HL-60 (cell line): ENCODE measurements around the gene ZFP36L1.

Experiments used
- DNase-seq, 2 experiments: peaks; one replicate each; pipeline ENCODE4 v3.0.0-alpha.2; 2010 to 2020; ENCODE audit warnings: low read depth in 1 of 2, low spot score in 1 of 2
- H3K27ac ChIP-seq: fragments of 250-450 bp; sonication (Bioruptor Pico); replicated peaks from 2 replicates; pipeline ENCODE4 v1.5.1; 2020; ENCODE audit warnings: mild to moderate bottlenecking, moderate library complexity
- H3K27me3 ChIP-seq: fragments of 250-450 bp; sonication (Bioruptor Pico); 2 replicates; pipeline ENCODE4 v1.5.1; 2021; ENCODE audit warnings: mild to moderate bottlenecking, moderate library complexity; ENCODE audit not compliant: insufficient read depth, poor library complexity, severe bottlenecking
- H3K4me3 ChIP-seq: replicated peaks from 2 replicates; pipeline ENCODE4 v1.5.1; 2011; ENCODE audit warnings: mild to moderate bottlenecking, control low read depth, low read length; ENCODE audit not compliant: insufficient read depth
- CTCF ChIP-seq: IDR thresholded peaks from one replicate; pipeline ENCODE4 v1.5.1; 2011; ENCODE audit warnings: low read length, control low read depth, inconsistent platforms; ENCODE audit not compliant: insufficient read depth
- GABPA ChIP-seq: IDR thresholded peaks from 2 replicates; pipeline ENCODE4 v1.6.1; 2012; ENCODE audit warnings: low read depth
- POLR2AphosphoS5 ChIP-seq: IDR thresholded peaks from 2 replicates; pipeline ENCODE4 v1.6.1; 2012; ENCODE audit warnings: low read depth
- SPI1 ChIP-seq: IDR thresholded peaks from 2 replicates; pipeline ENCODE4 v1.6.1; 2012; ENCODE audit warnings: low read depth, mild to moderate bottlenecking, borderline replicate concordance
- TF ChIP-seq, protein P1 (sequence below): IDR thresholded peaks from 2 replicates; pipeline ENCODE4 v1.6.1; 2012; ENCODE audit warnings: low read depth; ENCODE audit not compliant: insufficient replicate concordance

The ZFP36L1 gene

GRCh38 chr14:68780358-68781160 is 12.3 kb downstream of the ZFP36L1 start:
- Histone ChIP-seq H3K27ac (no peak overlapping the region), H3K4me3 (no peak overlapping the region), H3K27me3 (no peaks in the 10 kb centered on the region)
- TF ChIP-seq, protein P1, sequence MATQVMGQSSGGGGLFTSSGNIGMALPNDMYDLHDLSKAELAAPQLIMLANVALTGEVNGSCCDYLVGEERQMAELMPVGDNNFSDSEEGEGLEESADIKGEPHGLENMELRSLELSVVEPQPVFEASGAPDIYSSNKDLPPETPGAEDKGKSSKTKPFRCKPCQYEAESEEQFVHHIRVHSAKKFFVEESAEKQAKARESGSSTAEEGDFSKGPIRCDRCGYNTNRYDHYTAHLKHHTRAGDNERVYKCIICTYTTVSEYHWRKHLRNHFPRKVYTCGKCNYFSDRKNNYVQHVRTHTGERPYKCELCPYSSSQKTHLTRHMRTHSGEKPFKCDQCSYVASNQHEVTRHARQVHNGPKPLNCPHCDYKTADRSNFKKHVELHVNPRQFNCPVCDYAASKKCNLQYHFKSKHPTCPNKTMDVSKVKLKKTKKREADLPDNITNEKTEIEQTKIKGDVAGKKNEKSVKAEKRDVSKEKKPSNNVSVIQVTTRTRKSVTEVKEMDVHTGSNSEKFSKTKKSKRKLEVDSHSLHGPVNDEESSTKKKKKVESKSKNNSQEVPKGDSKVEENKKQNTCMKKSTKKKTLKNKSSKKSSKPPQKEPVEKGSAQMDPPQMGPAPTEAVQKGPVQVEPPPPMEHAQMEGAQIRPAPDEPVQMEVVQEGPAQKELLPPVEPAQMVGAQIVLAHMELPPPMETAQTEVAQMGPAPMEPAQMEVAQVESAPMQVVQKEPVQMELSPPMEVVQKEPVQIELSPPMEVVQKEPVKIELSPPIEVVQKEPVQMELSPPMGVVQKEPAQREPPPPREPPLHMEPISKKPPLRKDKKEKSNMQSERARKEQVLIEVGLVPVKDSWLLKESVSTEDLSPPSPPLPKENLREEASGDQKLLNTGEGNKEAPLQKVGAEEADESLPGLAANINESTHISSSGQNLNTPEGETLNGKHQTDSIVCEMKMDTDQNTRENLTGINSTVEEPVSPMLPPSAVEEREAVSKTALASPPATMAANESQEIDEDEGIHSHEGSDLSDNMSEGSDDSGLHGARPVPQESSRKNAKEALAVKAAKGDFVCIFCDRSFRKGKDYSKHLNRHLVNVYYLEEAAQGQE: no peak
- TF ChIP-seq CTCF (no peak), GABPA (no peak), SPI1 (no peak), POLR2AphosphoS5 (no peak)
- DNase-seq: no peak

- no peak for DNase-seq
- Histone ChIP-seq H3K27ac (no peak overlapping the region), H3K27me3 (no peaks in the 10 kb centered on the region), H3K4me3 (no peak overlapping the region)
- no peak for TF ChIP-seq POLR2AphosphoS5
- TF ChIP-seq SPI1: no peak
- no peak for TF ChIP-seq CTCF
Observed at GRCh38 chr14:68779761-68780323, 13.0 kb downstream of the ZFP36L1 start.

DNA sequence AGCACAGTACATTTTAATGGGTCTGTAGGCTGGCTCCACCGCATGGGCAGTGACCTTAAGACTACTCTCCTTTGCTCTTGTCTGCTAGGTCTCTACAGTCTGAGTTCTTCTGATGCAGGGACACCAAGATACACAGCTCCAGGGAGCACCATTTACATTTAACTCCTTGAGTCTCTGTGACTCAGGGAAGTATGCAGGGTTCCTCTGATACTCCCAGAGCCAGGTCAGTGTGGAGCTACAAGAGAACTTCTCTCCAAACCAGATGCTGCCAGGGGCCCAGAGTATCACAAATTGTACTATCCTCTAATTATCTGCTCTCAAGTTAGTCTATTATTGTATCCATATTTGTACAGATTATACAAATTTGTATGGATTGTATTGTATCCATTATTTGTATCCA is 15.2 kb downstream of the ZFP36L1 start:
- H3K27ac ChIP-seq: no peak overlapping the region
- TF ChIP-seq, protein P1: no peak
- no peak for TF ChIP-seq GABPA
- TF ChIP-seq CTCF: no peak
- TF ChIP-seq POLR2AphosphoS5: no peak
- TF ChIP-seq SPI1: no peak
- DNase-seq: no peak

More for the DNA sequence above, 15.2 kb downstream of the ZFP36L1 start:
- Histone ChIP-seq H3K27me3 (no peaks in the 10 kb centered on the region), H3K4me3 (no peak overlapping the region)
